Fibroblast of the aortic adventitia (primary cell): Measurements from ENCODE around the gene CREM. TPM values are rescaled to one million over a fixed set of nuclear protein-coding genes. Genes with fewer than 3 reads are reported as not detected.
A peak's percentile ranks its signal among the peaks of the same experiment; 100 is the strongest.
"Not testable (repeated sequence)": the region's sequence is repeated elsewhere in the genome, so short reads cannot be mapped to it uniquely, and the experiment has no call there.

ENCODE experiments used
- DNase-seq: peaks from one replicate; pipeline ENCODE4 v3.0.0-alpha.2; 2010; ENCODE audit warnings: low read depth
- H3K4me3 ChIP-seq: 2 replicates; pipeline ENCODE4 v1.5.1; 2011; ENCODE audit warnings: low read depth, mild to moderate bottlenecking, control low read depth, low read length, moderate library complexity
- CTCF ChIP-seq: IDR thresholded peaks from 2 replicates; pipeline ENCODE4 v1.5.1; 2011; ENCODE audit warnings: mild to moderate bottlenecking, low read length, control low read depth, inconsistent platforms; ENCODE audit not compliant: insufficient read depth
- total RNA-seq: library from RNA; depleted of rRNA; stranded (reverse); fragments of >200 nt; gene quantifications from 2 replicates; pipeline ENCODE4 v1.2.3, GENCODE V29; 2012; ENCODE audit warnings: low replicate concordance

Gene CREM
- total RNA-seq, 1 donor: 27.2 TPM

- DNase-seq: no peak
- H3K4me3 ChIP-seq: no peak overlapping the region
- TF ChIP-seq CTCF: no peak
Observed at GRCh38 chr10:35216303-35216905, 89.8 kb downstream of the CREM start.

- not testable (repeated sequence) for H3K4me3 ChIP-seq, DNase-seq
Observed at GRCh38 chr10:35216956-35217355, 90.3 kb downstream of the CREM start.

GRCh38 chr10:35217455-35217854 lies 90.8 kb downstream of the CREM start:
- no peak overlapping the region for H3K4me3 ChIP-seq
- no peak for TF ChIP-seq CTCF
- DNase-seq: no peak

GRCh38 chr10:35218339-35218955 lies 91.8 kb downstream of the CREM start:
- peak; percentile 73 for TF ChIP-seq CTCF
- no peak overlapping the region for H3K4me3 ChIP-seq
- DNase-seq: peak; percentile 95

GRCh38 chr10:35219292-35219691 lies 92.6 kb downstream of the CREM start:
- DNase-seq: no peak
- no peak overlapping the region for H3K4me3 ChIP-seq
- no peak for TF ChIP-seq CTCF

GRCh38 chr10:35219891-35220890 lies 93.5 kb downstream of the CREM start:
- TF ChIP-seq CTCF: no peak
- peak; percentile 53 for DNase-seq
- H3K4me3 ChIP-seq: no peak overlapping the region

GRCh38 chr10:35223016-35223415 lies 96.4 kb downstream of the CREM start:
- no peak overlapping the region for H3K4me3 ChIP-seq
- no peak for DNase-seq
- no peak for TF ChIP-seq CTCF
